ENCODE measurements around the gene IL1RAPL2. TPM values are rescaled to one million over a fixed set of nuclear protein-coding genes. Genes with fewer than 3 reads are reported as not detected.

The IL1RAPL2 gene
- total and polyA plus RNA-seq, 2 of the 4 experiments (the other 2 are of a cell fraction) = 0.03 TPM; not detected in 1

GRCh38 chrX:105269386-105269785 lies 703.4 kb downstream of the IL1RAPL2 start:
- no peak for ATAC-seq (ENCODE audit: low read depth)
- no peaks in the 10 kb centered on the region for H3K9me1 ChIP-seq (ENCODE audit: insufficient read depth, low read length)
- no peaks in the 10 kb centered on the region for H3K9me3 ChIP-seq (ENCODE audit: control insufficient read depth, insufficient read depth, low read length)
- H3K9ac ChIP-seq (ENCODE audit: low read depth, low read length) = no peak overlapping the region
- no peak overlapping the region for H3K18ac ChIP-seq (ENCODE audit: low read depth, low read length)
- H3K27ac ChIP-seq (ENCODE audit: insufficient read depth, low read length) = no peak overlapping the region
- no peaks in the 10 kb centered on the region for H3K27me3 ChIP-seq (ENCODE audit: control insufficient read depth, insufficient read depth, low read length)
- no peak overlapping the region for H3K14ac ChIP-seq (replicated peaks; ENCODE audit: low read depth, low read length)
- no peaks in the 10 kb centered on the region for H4K20me1 ChIP-seq (ENCODE audit: insufficient read depth, low read length)
- H3K4me2 ChIP-seq (ENCODE audit: low read depth, low read length) = no peak overlapping the region
- H3K23ac ChIP-seq (ENCODE audit: low read depth, low read length) = no peak overlapping the region
- no peak overlapping the region for H3K4ac ChIP-seq (ENCODE audit: low read depth, low read length)
- dilution Hi-C loops (cut with HindIII; ENCODE audit: low sequenced_read_pairs, unreplicated experiment) = no loop called here
- H2AK9ac ChIP-seq (replicated peaks; ENCODE audit: low read depth, low read length, poor library complexity) = no peak overlapping the region
- no peak overlapping the region for H2BK15ac ChIP-seq (ENCODE audit: low read depth, low read length)
- no peak overlapping the region for H2BK5ac ChIP-seq (ENCODE audit: low read depth, low read length, poor library complexity, severe bottlenecking)
- no peak overlapping the region for H2BK120ac ChIP-seq (ENCODE audit: low read depth, low read length)
- in situ Hi-C loops (cut with MboI; ENCODE audit: low sequenced_read_pairs) = no loop called here
- TF ChIP-seq CTCF (conservative IDR thresholded peaks at IDR 0.05; ENCODE audit: low read depth, low read length) = no peak
- TF ChIP-seq, protein P1, sequence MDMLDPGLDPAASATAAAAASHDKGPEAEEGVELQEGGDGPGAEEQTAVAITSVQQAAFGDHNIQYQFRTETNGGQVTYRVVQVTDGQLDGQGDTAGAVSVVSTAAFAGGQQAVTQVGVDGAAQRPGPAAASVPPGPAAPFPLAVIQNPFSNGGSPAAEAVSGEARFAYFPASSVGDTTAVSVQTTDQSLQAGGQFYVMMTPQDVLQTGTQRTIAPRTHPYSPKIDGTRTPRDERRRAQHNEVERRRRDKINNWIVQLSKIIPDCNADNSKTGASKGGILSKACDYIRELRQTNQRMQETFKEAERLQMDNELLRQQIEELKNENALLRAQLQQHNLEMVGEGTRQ (IDR thresholded peaks at IDR 0.05; ENCODE audit: low read depth, low read length) = no peak
- no peak for TF ChIP-seq RFX5 (IDR thresholded peaks at IDR 0.05; ENCODE audit: low read depth, low read length)
- TF ChIP-seq SMC3 (IDR thresholded peaks at IDR 0.05; ENCODE audit: low read depth, low read length) = no peak
- no peak for TF ChIP-seq POLR2A (IDR thresholded peaks at IDR 0.05; ENCODE audit: low read depth, low read length)
- TF ChIP-seq MAFK (IDR thresholded peaks at IDR 0.05; ENCODE audit: low read depth, low read length) = no peak
- no peak for TF ChIP-seq MXI1 (IDR thresholded peaks at IDR 0.05; ENCODE audit: borderline replicate concordance, low read depth, low read length)
- TF ChIP-seq RAD21 (IDR thresholded peaks at IDR 0.05; ENCODE audit: low read length) = no peak
- TF ChIP-seq MAZ (IDR thresholded peaks at IDR 0.05; ENCODE audit: borderline replicate concordance, low read depth, low read length) = no peak
- TF ChIP-seq RCOR1 (IDR thresholded peaks at IDR 0.05; ENCODE audit: insufficient replicate concordance, low read length) = no peak
- TF ChIP-seq BHLHE40 (IDR thresholded peaks at IDR 0.05; ENCODE audit: low read depth, low read length) = no peak
- no peak for TF ChIP-seq CEBPB (IDR thresholded peaks at IDR 0.05; ENCODE audit: low read depth, low read length)
- TF ChIP-seq CHD1 (IDR thresholded peaks at IDR 0.05; ENCODE audit: low read depth, low read length) = no peak
- no peak for TF ChIP-seq NFE2L2 (IDR thresholded peaks at IDR 0.05; ENCODE audit: low read depth, low read length)
- TF ChIP-seq FOS (IDR thresholded peaks at IDR 0.05; ENCODE audit: low read depth, low read length) = no peak
- WGBS, 2 experiments (ENCODE audit: extremely low coverage in 2 of 2, insufficient read length in 1 of 2) = no CpG with 5 or more reads among the region's 2 CpGs
- no peak overlapping the region for H4K91ac ChIP-seq (ENCODE audit: insufficient read depth, low read depth, low read length)
- no peak overlapping the region for H3K56ac ChIP-seq (ENCODE audit: extremely low read depth, insufficient read depth, low read length)
- no peak for DNase-seq
- no peaks in the 10 kb centered on the region for H3K36me3 ChIP-seq (ENCODE audit: control insufficient read depth, insufficient read depth, low read length)
- no peak overlapping the region for H4K8ac ChIP-seq (ENCODE audit: low read depth in 2 of 2, low read length in 2 of 2)
- intact Hi-C loops (cut with micrococcal nuclease) = no loop called here
- no peak overlapping the region for H2AK5ac ChIP-seq (ENCODE audit: low read depth, low read length)
- ChIA-PET POLR2A (ENCODE audit: unreplicated experiment) (no interaction called here), CTCF (no interaction called here)
- H3K4me3 ChIP-seq (ENCODE audit: insufficient read depth, low read depth, low read length) = no peak overlapping the region
- H2BK20ac ChIP-seq (ENCODE audit: low read depth, low read length) = no peak overlapping the region
- H4K5ac ChIP-seq (ENCODE audit: low read depth, low read length) = no peak overlapping the region
- H3K79me1 ChIP-seq (ENCODE audit: low read depth in 1 of 2, low read length in 2 of 2) = no peaks in the 10 kb centered on the region
- no peak overlapping the region for H2AFZ ChIP-seq (replicated peaks; ENCODE audit: low read length, poor library complexity)
- no peaks in the 10 kb centered on the region for H3K4me1 ChIP-seq (ENCODE audit: control insufficient read depth, insufficient read depth, low read length)
- no TSS peak for BruUV-seq (replicated peaks)
